ENCODE results near the gene ZNF524.

GRCh38 chr19:55581145-55581822 is 18.8 kb upstream of the ZNF524 start:
- TF ChIP-seq POLR2A (IDR thresholded peaks at IDR 0.05; ENCODE audit: low read depth, low read length) (no peak), POLR2AphosphoS5 (IDR thresholded peaks at IDR 0.05; ENCODE audit: low read depth, low read length) (no peak), TAF1 (IDR thresholded peaks at IDR 0.05; ENCODE audit: borderline replicate concordance, low read depth, low read length) (no peak)

Data from GM12892 (cell line).